Germinal center (tissue), 1 donor: ENCODE data around the gene GDF11.
"Not testable (repeated sequence)": the region's sequence is repeated elsewhere in the genome, so short reads cannot be mapped to it uniquely, and the experiment has no call there.

ENCODE experiments used
- DNase-seq: peaks from one replicate; pipeline ENCODE4 v3.0.0; 2012; ENCODE audit warnings: mixed read lengths, low spot score

GDF11 gene

DNA sequence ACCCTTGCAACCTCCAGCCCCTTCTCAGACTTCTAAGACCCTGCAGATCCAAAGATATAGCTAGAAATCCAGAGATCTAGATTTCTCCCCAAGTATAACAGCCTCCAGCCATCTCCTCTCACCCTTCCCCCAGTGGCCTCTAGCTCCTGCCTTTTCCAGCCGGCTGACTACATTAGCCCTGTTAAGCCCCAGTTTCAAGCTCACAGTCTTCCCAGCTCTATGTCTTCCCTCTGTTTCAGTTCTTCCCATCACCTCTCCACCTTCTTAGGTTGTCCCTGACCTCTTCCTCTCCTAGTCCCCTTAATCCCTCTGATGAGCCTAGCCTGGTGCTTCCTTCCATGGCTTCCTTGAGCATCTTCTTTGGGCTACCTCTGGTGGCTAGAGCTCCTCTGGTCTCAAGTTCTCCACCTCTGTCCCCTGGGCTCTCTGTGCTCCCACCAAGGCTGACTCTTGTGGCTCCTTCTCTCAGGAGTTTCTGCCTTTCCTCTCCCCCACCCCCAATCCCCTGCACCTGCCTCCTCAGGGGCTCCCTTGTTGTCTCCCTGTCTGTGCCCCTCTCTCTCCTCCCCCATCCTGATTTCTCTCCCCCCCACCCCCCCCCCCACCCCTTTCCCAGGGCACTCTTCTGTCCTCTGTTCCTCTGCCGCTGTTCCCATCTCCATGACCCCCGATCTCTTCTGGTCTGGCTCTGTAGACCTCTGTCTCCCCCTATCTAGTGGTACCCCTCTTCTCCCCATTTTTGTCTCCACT lies 816 bp upstream of the GDF11 start:
- DNase-seq = no peak

DNA sequence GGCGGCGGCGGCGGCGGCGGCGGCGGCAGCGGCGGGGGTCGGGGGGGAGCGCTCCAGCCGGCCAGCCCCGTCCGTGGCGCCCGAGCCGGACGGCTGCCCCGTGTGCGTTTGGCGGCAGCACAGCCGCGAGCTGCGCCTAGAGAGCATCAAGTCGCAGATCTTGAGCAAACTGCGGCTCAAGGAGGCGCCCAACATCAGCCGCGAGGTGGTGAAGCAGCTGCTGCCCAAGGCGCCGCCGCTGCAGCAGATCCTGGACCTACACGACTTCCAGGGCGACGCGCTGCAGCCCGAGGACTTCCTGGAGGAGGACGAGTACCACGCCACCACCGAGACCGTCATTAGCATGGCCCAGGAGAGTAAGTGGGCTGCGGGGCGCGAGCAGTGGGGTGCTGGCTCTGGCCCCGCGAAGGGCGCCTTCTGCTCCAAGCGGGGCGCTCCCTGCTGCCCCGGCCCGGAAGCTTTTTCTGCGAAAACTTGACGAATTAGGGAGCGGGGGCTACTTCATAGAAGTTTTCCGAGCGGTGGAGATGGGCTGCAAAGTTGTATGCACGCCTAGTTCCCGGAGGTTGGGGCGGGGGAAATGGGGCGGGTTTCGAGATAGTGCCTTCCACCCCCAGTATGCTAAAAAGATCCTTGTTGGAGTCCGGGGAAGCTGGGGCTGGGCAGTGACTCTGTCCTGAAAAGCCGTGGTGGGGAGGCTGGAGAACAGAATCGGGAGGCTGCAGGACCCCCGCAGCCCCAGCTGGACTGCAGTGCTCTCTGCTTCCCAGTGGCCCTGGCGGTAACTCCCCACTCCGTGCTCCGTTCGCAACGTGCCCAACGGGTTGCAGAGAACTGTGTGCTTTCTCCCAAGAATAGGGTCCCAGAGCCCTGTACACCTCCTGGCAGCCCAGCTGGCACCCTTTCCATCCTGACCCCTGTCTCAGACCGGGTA lies 751 bp downstream of the GDF11 start:
- DNase-seq = peak; percentile 38

DNA sequence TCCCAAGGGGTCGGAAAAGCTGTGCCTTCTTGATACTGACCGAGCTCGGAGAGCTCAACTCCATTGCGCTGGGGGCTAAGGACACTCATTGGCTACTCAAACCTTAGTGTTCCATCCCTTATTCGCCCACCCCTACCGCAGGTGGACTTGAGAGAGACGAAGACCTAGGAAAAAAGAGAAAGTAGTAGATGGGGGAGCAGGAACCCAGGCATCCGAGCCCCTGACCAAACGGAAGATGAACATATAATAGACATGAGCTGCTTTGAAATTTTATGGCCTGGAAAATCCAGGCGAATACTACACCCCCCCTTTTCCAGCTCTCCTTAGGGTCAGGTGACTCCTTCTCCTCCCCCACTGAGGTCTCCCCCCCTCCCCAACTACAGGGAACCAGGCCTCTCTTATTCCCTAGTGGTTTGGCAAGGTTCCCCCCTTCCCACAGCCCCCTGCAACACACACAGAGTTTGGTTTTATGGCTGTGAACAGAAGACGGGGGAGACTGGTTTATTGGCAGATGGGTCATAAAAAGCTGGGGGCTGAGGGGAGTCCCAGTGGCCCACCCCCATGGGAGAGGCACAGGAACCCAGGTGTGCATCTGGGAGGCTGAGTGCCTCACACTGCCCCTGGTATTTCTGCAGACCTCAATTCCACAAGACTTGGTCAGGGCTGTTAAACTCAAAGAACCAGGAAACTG lies 1.6 kb downstream of the GDF11 start:
- no peak for DNase-seq

DNA sequence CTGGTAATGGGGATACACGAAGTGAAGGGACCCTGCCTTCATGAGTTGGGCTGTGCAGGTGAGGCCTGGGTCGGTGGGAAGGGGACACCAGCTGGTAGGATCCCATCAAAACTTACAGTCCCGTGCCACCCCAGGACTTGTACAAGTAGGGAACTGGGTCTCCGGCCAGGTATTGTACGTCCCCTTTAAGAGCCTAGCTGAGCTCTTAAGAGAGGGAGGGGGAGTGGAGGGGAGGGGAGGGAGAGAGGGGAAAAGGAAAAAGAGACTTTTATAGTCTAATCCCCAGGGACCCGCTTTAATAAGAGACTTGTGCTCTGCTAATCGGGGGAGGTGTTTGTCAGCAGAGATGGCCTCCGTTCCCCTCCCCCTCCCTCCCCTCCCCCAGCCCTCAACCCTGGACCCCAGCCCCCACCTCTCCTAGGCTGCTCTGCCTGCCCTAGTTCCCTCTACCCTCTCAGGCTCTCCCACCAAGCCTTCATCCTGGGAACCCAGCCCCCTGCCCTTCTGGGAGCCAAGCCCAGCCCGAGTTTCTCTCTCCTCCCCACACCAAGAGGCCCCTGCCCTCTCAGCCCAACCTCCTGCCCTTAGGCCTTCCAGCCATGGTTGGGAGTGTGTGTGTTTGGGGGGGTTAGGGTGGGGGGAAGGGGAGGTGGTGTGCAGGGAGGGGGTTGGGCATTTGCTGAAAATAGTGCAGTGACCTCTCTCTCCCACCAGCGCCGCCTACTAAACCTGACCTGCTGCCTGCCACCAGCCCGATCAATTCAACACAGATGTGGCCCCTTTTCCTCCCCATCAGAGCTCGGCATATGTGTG lies 2.6 kb downstream of the GDF11 start:
- DNase-seq = no peak

DNA sequence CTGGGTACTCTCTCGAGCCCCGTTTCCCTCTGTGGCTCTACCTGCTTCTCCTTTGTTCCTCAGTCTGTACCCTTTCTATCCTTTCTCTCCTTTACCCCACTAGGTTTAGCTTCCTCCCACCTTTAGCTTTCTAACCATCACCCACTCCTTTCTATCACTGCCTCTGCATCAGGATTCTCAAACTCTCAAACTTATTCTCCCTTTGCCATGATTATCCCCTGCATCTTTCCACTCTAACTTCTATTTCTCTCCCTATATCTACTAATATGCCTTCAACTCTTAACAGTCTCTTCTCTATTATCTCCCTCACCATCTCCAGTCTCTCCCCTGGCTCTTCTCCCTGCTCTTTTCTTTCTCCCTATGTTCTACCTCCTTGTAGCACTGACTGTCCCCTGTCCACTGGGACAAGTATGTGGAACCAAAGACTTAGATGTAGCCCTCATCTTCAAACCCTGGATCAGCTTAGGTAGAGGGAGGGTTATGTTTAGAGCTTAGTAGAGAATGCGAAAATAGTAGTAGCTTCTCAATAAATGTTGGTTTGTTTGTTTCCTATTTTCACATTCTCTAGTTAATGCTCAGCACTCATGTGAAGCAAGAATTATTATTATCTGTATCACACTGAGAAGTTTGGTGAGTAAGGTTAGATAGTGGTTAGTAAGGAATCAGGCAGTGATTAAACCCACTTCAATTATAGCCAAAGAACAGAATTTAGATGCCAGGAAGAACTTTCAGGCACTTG lies 3.4 kb downstream of the GDF11 start:
- DNase-seq = no peak

GRCh38 chr12:55746913-55747231 lies 4.0 kb downstream of the GDF11 start:
- no peak for DNase-seq

- DNase-seq = no peak
Observed at GRCh38 chr12:55748230-55748993, 5.5 kb downstream of the GDF11 start.

DNA sequence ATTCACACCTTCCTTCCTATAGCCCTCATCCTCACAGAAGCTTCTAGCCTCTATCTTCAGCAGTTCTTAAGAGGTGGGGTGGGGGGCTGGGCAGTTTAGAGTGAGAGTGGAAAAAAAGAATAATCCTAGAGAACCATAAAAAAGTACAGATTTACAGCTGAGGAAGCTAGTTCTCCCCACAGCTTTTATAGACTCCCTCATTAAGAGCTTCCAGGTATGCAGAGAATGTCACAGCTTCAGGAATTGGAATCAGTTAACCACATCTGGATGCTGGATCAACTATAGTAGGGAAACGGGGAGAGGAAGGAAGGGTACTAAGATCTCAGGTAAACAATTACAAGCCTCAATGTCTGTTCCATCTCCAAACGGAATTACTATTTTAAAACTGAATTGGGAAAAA lies 12.3 kb downstream of the GDF11 start:
- no peak for DNase-seq

DNA sequence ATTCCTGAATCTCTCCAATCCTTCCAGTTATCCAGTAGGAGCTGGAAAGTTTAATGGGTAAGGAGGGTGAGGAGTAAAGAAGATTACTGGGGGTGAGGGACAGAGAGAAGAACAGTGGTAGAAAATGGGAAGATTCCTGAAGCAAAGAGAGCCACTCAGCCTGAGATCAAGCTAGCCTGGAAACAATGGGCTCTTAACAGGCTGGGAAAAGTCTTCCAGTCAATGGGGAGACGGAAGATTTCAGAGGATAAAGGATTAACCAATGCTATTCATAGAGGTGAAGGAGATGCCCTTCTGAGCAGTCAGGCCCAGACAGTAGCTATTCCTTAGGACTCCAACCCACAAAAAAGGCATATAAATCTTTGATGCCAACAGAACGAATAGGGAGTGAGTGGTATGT lies 14.8 kb downstream of the GDF11 start:
- no peak for DNase-seq

DNA sequence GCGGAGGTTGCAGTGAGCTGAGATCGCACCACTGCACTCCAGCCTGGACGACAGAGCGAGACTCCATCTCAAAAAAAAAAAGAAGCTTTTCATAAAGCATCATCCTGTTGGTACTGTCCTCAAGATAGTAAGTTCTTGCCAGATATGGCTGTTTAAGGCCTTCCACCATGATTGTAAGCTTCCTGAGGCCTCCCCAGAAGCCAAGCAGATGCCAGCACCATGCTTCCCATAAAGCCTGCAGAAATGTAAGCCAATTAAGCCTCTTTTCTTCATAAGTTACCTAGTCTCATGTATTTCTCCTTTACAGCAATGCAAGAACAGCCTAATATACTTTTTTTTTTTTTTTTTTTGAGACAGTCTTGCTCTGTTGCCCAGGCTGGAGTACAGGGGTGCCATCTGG lies 15.7 kb downstream of the GDF11 start:
- not testable (repeated sequence) for DNase-seq

DNA sequence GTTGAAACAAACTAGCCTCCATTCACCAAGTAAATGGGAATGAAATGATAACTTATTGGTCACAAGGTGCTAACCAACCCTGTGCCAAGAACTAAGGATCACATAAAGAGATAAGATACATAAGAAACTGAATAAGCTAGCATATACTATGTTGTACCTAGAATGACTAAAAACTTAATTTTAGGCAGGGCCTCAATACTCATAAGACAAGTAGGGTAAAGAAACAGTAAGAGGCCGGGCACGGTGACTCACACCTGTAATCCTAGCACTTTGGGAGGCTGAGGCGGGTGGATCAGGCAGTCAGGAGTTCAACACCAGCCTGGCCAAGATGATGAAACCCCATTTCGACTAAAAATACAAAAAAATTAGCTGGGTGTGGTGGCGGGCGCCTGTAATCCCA lies 17.7 kb downstream of the GDF11 start:
- DNase-seq = no peak

DNA sequence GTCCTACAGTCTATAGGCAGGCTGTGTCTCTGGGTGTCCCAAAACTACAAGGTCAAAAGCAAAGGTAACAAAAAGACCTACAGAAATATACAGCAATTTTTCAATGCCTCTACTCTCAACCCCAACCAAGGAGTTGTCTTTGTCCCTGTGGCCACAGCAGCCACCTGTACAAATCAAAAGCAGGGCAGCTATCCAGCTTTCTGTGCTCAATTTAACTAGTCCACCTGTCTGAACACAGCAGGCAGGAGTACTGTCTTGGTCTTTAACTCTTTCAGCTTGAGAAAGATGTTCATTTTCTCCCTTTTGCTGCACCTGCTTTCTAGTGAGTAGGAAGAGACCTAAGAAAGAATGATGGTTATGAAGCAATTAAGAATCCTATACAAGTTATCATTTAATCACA lies 19.7 kb downstream of the GDF11 start:
- DNase-seq = no peak

DNA sequence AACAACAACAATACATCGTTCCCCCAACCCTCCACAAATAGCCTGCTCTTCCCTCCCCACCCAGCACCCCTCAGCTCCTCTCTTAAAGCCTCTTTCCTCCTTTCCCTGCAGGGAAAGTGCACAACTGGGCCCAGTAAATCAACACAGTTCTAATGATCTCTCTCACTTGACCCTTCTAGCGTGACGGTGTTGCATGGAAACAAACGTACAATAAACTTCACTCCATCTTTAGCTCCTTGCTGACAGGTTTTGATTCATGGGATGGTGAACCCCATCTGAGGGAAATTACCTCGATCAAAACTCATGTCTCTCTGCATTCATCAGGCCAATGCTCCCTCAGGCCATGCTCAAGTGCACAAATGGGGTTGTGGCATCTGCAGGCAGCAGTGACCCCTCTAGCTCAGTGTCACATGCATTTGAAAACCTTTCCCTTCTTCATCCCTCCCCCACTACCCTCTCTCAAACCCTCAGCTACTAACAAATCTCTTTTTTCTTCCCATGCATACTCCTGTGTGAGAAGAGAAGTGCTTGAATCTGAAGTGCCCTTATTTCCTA lies 22.9 kb downstream of the GDF11 start:
- no peak for DNase-seq

- no peak for DNase-seq
Observed at GRCh38 chr12:55767156-55767555, 24.2 kb downstream of the GDF11 start.

GRCh38 chr12:55771736-55772135 lies 28.8 kb downstream of the GDF11 start:
- no peak for DNase-seq

DNA sequence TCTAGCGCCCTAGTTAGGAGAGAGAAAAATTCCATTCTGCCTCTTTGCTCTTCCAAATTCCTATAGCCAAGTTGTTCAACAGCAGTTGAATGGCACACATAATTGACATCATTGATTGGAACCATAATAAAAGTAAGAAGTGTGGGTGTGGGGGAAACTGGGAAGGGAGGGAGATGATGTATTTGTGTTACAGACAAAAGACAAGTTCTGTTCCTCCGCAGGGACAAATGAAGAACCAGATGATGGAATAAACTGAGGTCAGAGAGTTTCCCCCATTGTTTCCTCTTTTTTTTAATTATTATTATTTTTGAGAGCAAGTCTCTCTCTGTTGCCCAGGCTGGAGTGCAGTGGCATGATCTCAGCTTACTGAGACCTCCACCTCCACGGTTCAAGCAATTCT lies 34.9 kb downstream of the GDF11 start:
- DNase-seq = no peak

DNA sequence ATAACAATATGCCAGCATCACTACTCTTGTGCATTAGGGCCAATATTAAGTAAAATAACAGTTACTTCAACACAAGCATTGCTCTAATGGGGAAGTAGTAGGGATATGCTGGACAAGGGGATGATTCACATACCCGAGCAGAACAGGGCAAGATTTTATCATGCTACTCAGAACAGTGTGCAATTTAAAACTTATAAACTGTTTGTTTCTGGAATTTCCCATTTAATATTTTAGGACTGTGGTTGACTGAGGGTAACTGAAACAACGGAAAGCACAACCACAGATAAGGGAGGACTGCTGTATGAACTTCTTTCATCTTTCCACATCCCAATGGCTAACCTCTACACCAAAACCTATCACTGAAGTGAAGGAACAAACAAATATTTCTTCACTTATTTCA lies 37.8 kb downstream of the GDF11 start:
- no peak for DNase-seq

GRCh38 chr12:55788546-55788945 lies 45.6 kb downstream of the GDF11 start:
- no peak for DNase-seq

GRCh38 chr12:55789171-55789570 lies 46.2 kb downstream of the GDF11 start:
- no peak for DNase-seq

DNA sequence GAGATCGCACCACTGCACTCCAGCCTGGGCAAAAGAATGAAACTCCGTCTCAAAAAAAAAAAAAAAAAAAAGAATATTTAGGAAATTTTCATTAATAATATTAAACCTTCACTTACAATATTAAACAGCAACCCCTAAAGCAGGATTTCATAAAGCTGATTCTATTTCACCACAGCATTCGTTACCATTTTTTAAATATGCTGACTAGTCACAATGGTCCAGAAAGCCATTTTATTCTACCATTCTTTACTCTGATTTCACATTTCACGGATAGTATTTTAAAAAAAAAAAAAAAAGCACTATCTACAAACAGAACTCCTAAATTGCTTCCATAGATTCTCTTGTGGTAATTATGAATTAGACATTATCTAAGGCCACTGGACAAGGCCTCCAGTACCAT lies 47.0 kb downstream of the GDF11 start:
- DNase-seq = no peak
